SK-N-SH (cell line): ENCODE measurements around the gene SLC22A8. TPM values are rescaled to one million over a fixed set of nuclear protein-coding genes. Genes with fewer than 3 reads are reported as not detected.

Source experiments
- CTCF ChIA-PET: fragments of 300-600, 350-600 bp; formaldehyde crosslinking; extraction: SDS; loops from one replicate; lab custom pipeline; 2021; lab: Yijun Ruan, JAX
- POLR2A ChIA-PET: fragments of 350-600 bp; sonication (Branson Sonifier 250); formaldehyde crosslinking; extraction: SDS; loops from one replicate; lab custom pipeline; 2020; ENCODE audit warnings: antibody characterized with exemption, inconsistent platforms; lab: Yijun Ruan, JAX
- DNase-seq: peaks from one replicate; pipeline ENCODE4 v3.0.0; 2012
- H2AFZ ChIP-seq: fragments of 200-600 bp; sonication (generic); 2 replicates; pipeline ENCODE4 v1.8.1; 2016; ENCODE audit warnings: antibody characterized with exemption, mild to moderate bottlenecking, low read depth
- H3F3A ChIP-seq: fragments of 200-600 bp; sonication (generic); replicated peaks from 2 replicates; pipeline ENCODE3; 2016; ENCODE audit warnings: antibody characterized with exemption, mild to moderate bottlenecking; ENCODE audit not compliant: insufficient read depth
- H3K27ac ChIP-seq, 2 experiments: fragments of 200-500 bp in 1 of 2; fragments of 200-600 bp in 1 of 2; sonication (Bioruptor generic) in 1 of 2; sonication (generic), shearing (Covaris generic) in 1 of 2; 2 replicates each; pipeline versions ENCODE4 v1.5.1 to v1.6.1; 2014 to 2016; ENCODE audit warnings: low read depth in 2 of 2, inconsistent platforms in 1 of 2, low read length in 1 of 2, mild to moderate bottlenecking in 1 of 2, mixed read lengths in 1 of 2
- H3K27me3 ChIP-seq: fragments of 200-600 bp; sonication (generic), shearing (Covaris generic); 2 replicates; pipeline ENCODE4 v1.6.1; 2016; ENCODE audit warnings: mixed run types; ENCODE audit not compliant: insufficient read depth
- H3K36me3 ChIP-seq, 2 experiments: fragments of 200-500 bp in 1 of 2; fragments of 200-600 bp in 1 of 2; sonication (Bioruptor generic) in 1 of 2; sonication (generic) in 1 of 2; replicated peaks in 1 of 2; 2 replicates each; pipeline versions ENCODE3 to v1.5.1; 2014 to 2016; ENCODE audit warnings: low read length in 1 of 2, mild to moderate bottlenecking in 1 of 2; ENCODE audit not compliant: insufficient read depth in 2 of 2, control insufficient read depth in 1 of 2
- H3K4me1 ChIP-seq, 2 experiments: fragments of 200-500 bp in 1 of 2; fragments of 200-600 bp in 1 of 2; sonication (Bioruptor generic) in 1 of 2; sonication (generic), shearing (Covaris generic) in 1 of 2; 2 replicates each; pipeline versions ENCODE4 v1.5.1 to v1.6.1; 2014 to 2016; ENCODE audit warnings: low read depth in 1 of 2, low read length in 1 of 2, mixed run types in 1 of 2; ENCODE audit not compliant: insufficient read depth in 2 of 2, control insufficient read depth in 1 of 2
- H3K4me2 ChIP-seq: fragments of 200-600 bp; sonication (generic), shearing (Covaris generic); 2 replicates; pipeline ENCODE4 v1.6.1; 2017; ENCODE audit warnings: mixed run types
- H3K4me3 ChIP-seq, 2 experiments: fragments of 200-500 bp in 1 of 2; fragments of 200-600 bp in 1 of 2; sonication (Bioruptor generic) in 1 of 2; sonication (generic), shearing (Covaris generic) in 1 of 2; 2 replicates each; pipeline versions ENCODE4 v1.5.1 to v1.8.1; 2014 to 2016; ENCODE audit warnings: low read depth in 2 of 2, inconsistent platforms in 1 of 2, low read length in 1 of 2, mild to moderate bottlenecking in 1 of 2, mixed read lengths in 1 of 2, moderate library complexity in 1 of 2
- H3K79me2 ChIP-seq: fragments of 200-600 bp; sonication (generic); 2 replicates; pipeline ENCODE4 v1.8.1; 2017; ENCODE audit warnings: mild to moderate bottlenecking; ENCODE audit not compliant: insufficient read depth
- H3K9ac ChIP-seq: fragments of 200-600 bp; sonication (generic); 2 replicates; pipeline ENCODE4 v1.6.1; 2017; ENCODE audit warnings: mixed run types
- H3K9me2 ChIP-seq: fragments of 200-600 bp; sonication (generic); 2 replicates; pipeline ENCODE4 v1.6.1; 2017; ENCODE audit warnings: mixed run types
- H3K9me3 ChIP-seq: fragments of 200-600 bp; sonication (generic); 2 replicates; pipeline ENCODE4 v1.6.1; 2017; ENCODE audit warnings: mixed run types, mild to moderate bottlenecking, moderate library complexity
- H4K20me1 ChIP-seq: fragments of 200-600 bp; sonication (generic); 2 replicates; pipeline ENCODE4 v1.6.1; 2017; ENCODE audit warnings: mild to moderate bottlenecking, mixed run types; ENCODE audit not compliant: insufficient read depth
- ELF1 ChIP-seq: IDR thresholded peaks from 2 replicates; pipeline ENCODE4 v1.4.0; 2012
- EP300 ChIP-seq, 2 experiments: IDR thresholded peaks; 2 replicates each; pipeline versions ENCODE4 v1.4.0 to v1.6.1; 2012; ENCODE audit warnings: borderline replicate concordance in 1 of 2, low read depth in 1 of 2, low read length in 1 of 2
- EZH2phosphoT487 ChIP-seq: fragments of 200-600 bp; sonication (generic); IDR thresholded peaks from 2 replicates; pipeline ENCODE4 v1.6.1; 2017; ENCODE audit warnings: low read depth, mixed run types, mild to moderate bottlenecking, antibody characterized with exemption, moderate library complexity, borderline replicate concordance
- FOXJ3 ChIP-seq: sonication (generic); formaldehyde crosslinking; IDR thresholded peaks from 2 replicates; pipeline ENCODE4 v1.5.1; 2020; ENCODE audit warnings: mild to moderate bottlenecking, missing genetic modification reagents
- GABPA ChIP-seq: IDR thresholded peaks from 2 replicates; pipeline ENCODE4 v1.4.0; 2012; ENCODE audit warnings: low read depth, mild to moderate bottlenecking
- JUND ChIP-seq: IDR thresholded peaks from 2 replicates; pipeline ENCODE4 v1.4.0; 2012
- NFIC ChIP-seq: IDR thresholded peaks from 2 replicates; pipeline ENCODE4 v1.4.0; 2012; ENCODE audit warnings: borderline replicate concordance
- NRF1 ChIP-seq: IDR thresholded peaks from 2 replicates; pipeline ENCODE4 v1.6.1; 2012; ENCODE audit warnings: low read depth, mild to moderate bottlenecking, low read length
- POLR2AphosphoS5 ChIP-seq: IDR thresholded peaks from 2 replicates; pipeline ENCODE4 v1.6.1; 2012; ENCODE audit warnings: low read depth, low read length
- RAD21 ChIP-seq: IDR thresholded peaks from 2 replicates; pipeline ENCODE4 v1.6.1; 2012; ENCODE audit warnings: mild to moderate bottlenecking, low read length
- RCOR1 ChIP-seq: fragments of 150-350 bp; IDR thresholded peaks from 2 replicates; pipeline ENCODE4 v1.6.1; 2017; ENCODE audit warnings: antibody characterized with exemption, low read length
- SIN3A ChIP-seq: IDR thresholded peaks from 2 replicates; pipeline ENCODE4 v1.6.1; 2012; ENCODE audit warnings: low read depth, mild to moderate bottlenecking, low read length, moderate library complexity, borderline replicate concordance
- SMC3 ChIP-seq: IDR thresholded peaks from 2 replicates; pipeline ENCODE4 v1.6.1; 2012; ENCODE audit warnings: low read depth, low read length, improper control_type of control experiment
- TAF1 ChIP-seq: IDR thresholded peaks from 2 replicates; pipeline ENCODE4 v1.6.1; 2012; ENCODE audit warnings: low read depth, mild to moderate bottlenecking, low read length, moderate library complexity, borderline replicate concordance
- YY1 ChIP-seq: IDR thresholded peaks from 2 replicates; pipeline ENCODE4 v1.4.0; 2012; ENCODE audit warnings: low read depth, mild to moderate bottlenecking
- WGBS: methylation state at CpG from one replicate; pipeline ENCODE4 v1.1.6; 2017; ENCODE audit warnings: low lambda C conversion rate; 5-methylcytosine and 5-hydroxymethylcytosine counted together
- polyA plus RNA-seq, 3 experiments: library from polyadenylated mRNA; depleted of rRNA; stranded (reverse); fragments of >200 nt; gene quantifications; 2 replicates each; pipeline ENCODE4 v1.2.3, GENCODE V29; 2012
- TF ChIP-seq, protein P1 (sequence below): IDR thresholded peaks from 2 replicates; pipeline ENCODE4 v1.4.0; 2012; ENCODE audit warnings: low read depth, borderline replicate concordance
- TF ChIP-seq, protein P2 (sequence below): IDR thresholded peaks from 2 replicates; pipeline ENCODE4 v1.4.0; 2012; ENCODE audit warnings: low read depth
- TF ChIP-seq, protein P3 (sequence below): IDR thresholded peaks from 2 replicates; pipeline ENCODE4 v1.4.0; 2012; ENCODE audit warnings: low read depth, borderline replicate concordance
- TF ChIP-seq, protein P4 (sequence below): fragments of 200-600 bp; sonication (generic); IDR thresholded peaks from 2 replicates; pipeline ENCODE4 v1.6.1; 2017; ENCODE audit warnings: antibody characterized with exemption, mild to moderate bottlenecking, moderate library complexity
- TF ChIP-seq, protein P5 (sequence below): IDR thresholded peaks from 2 replicates; pipeline ENCODE4; 2012

Gene SLC22A8
- polyA plus RNA-seq, 1 of the 3 experiments (the other 2 are of a cell fraction), result not detected

DNA sequence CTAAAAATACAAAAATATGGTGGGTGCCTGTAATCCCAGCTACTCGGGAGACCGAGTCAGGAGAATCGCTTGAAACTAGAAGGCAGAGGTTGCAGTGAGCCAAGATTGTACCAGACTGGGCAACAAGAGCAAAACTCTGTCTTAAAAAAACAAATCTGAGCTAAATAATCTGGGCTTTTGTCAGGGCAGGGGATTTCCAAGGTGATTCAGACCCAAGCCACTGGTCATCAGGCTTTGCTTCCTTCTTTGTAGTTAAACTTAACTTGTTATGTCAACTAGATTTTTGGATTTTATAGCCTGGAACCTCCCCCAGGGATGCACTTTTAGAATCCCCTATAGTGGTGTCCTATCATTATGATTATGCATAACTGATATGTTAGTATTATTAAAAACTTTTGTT, 27.0 kb upstream of the SLC22A8 start:
- no peak for DNase-seq
- Histone ChIP-seq H3K27ac (no peak overlapping the region), H3F3A (no peaks in the 10 kb centered on the region), H3K36me3 (no peaks in the 10 kb centered on the region), H3K27me3 (no peaks in the 10 kb centered on the region; the same call in 1 of the 2 replicates), H3K4me1 (no peaks in the 10 kb centered on the region), H4K20me1 (no peaks in the 10 kb centered on the region), H3K9ac (no peak overlapping the region), H3K4me2 (no peak overlapping the region), H3K9me2 (no peaks in the 10 kb centered on the region), H2AFZ (no peak overlapping the region)
- POLR2A ChIA-PET, result no interaction called here
- CTCF ChIA-PET, result interaction anchor here (1.4 to 3.9 kb wide), 3 partner anchors 136 to 171 kb away, joined by 4 to 17 read pairs (median 4); no protein-coding TSS in a partner anchor
- 18% methylated on average over 3 of the region's 3 CpGs for WGBS
- TF ChIP-seq ELF1 (no peak), GABPA (no peak), RAD21 (no peak), SMC3 (no peak), YY1 (no peak), EP300 (IDR thresholded peaks at IDR 0.05; ENCODE audit: borderline replicate concordance in 1 of 2, low read depth in 1 of 2, low read length in 1 of 2) (no peak), NRF1 (no peak), POLR2AphosphoS5 (no peak), TAF1 (no peak), EZH2phosphoT487 (no peak), SIN3A (no peak), JUND (no peak), RCOR1 (no peak), NFIC (no peak), FOXJ3 (no peak)
- TF ChIP-seq, protein P1, sequence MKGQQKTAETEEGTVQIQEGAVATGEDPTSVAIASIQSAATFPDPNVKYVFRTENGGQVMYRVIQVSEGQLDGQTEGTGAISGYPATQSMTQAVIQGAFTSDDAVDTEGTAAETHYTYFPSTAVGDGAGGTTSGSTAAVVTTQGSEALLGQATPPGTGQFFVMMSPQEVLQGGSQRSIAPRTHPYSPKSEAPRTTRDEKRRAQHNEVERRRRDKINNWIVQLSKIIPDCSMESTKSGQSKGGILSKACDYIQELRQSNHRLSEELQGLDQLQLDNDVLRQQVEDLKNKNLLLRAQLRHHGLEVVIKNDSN, result no peak
- TF ChIP-seq, protein P2, sequence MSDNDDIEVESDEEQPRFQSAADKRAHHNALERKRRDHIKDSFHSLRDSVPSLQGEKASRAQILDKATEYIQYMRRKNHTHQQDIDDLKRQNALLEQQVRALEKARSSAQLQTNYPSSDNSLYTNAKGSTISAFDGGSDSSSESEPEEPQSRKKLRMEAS, result no peak
- TF ChIP-seq, protein P3, sequence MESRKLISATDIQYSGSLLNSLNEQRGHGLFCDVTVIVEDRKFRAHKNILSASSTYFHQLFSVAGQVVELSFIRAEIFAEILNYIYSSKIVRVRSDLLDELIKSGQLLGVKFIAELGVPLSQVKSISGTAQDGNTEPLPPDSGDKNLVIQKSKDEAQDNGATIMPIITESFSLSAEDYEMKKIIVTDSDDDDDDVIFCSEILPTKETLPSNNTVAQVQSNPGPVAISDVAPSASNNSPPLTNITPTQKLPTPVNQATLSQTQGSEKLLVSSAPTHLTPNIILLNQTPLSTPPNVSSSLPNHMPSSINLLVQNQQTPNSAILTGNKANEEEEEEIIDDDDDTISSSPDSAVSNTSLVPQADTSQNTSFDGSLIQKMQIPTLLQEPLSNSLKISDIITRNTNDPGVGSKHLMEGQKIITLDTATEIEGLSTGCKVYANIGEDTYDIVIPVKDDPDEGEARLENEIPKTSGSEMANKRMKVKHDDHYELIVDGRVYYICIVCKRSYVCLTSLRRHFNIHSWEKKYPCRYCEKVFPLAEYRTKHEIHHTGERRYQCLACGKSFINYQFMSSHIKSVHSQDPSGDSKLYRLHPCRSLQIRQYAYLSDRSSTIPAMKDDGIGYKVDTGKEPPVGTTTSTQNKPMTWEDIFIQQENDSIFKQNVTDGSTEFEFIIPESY, result no peak
- TF ChIP-seq, protein P4, sequence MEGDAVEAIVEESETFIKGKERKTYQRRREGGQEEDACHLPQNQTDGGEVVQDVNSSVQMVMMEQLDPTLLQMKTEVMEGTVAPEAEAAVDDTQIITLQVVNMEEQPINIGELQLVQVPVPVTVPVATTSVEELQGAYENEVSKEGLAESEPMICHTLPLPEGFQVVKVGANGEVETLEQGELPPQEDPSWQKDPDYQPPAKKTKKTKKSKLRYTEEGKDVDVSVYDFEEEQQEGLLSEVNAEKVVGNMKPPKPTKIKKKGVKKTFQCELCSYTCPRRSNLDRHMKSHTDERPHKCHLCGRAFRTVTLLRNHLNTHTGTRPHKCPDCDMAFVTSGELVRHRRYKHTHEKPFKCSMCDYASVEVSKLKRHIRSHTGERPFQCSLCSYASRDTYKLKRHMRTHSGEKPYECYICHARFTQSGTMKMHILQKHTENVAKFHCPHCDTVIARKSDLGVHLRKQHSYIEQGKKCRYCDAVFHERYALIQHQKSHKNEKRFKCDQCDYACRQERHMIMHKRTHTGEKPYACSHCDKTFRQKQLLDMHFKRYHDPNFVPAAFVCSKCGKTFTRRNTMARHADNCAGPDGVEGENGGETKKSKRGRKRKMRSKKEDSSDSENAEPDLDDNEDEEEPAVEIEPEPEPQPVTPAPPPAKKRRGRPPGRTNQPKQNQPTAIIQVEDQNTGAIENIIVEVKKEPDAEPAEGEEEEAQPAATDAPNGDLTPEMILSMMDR, result no peak
- TF ChIP-seq, protein P5, sequence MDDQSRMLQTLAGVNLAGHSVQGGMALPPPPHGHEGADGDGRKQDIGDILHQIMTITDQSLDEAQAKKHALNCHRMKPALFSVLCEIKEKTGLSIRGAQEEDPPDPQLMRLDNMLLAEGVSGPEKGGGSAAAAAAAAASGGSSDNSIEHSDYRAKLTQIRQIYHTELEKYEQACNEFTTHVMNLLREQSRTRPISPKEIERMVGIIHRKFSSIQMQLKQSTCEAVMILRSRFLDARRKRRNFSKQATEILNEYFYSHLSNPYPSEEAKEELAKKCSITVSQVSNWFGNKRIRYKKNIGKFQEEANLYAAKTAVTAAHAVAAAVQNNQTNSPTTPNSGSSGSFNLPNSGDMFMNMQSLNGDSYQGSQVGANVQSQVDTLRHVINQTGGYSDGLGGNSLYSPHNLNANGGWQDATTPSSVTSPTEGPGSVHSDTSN, result no peak
- TF ChIP-seq, all 33 proteins: peak for 0
- Histone ChIP-seq H3K79me2 (no peaks in the 10 kb centered on the region), H3K4me3 (no peak overlapping the region), H3K9me3 (no peaks in the 10 kb centered on the region)
